A549 (cell line): Measurements from ENCODE around the gene KRTAP5-4.

Experiments
- CTCF ChIP-seq: fragments of >200 bp; sonication (Bioruptor Twin); formaldehyde crosslinking; IDR thresholded peaks from 3 replicates; pipeline ENCODE4 v1.5.1; 2016
- MAX ChIP-seq: IDR thresholded peaks from 2 replicates; pipeline ENCODE4 v1.6.1; 2012
- NPAS2 ChIP-seq: fragments of 250-450 bp; sonication (Bioruptor Pico); IDR thresholded peaks from 2 replicates; pipeline ENCODE4 v1.8.0; 2022; ENCODE audit warnings: mild to moderate bottlenecking, moderate library complexity, borderline replicate concordance
- POLR2A ChIP-seq: IDR thresholded peaks from 2 replicates; pipeline ENCODE4 v1.6.1; 2012; ENCODE audit warnings: mild to moderate bottlenecking, low read length
- POLR2AphosphoS2 ChIP-seq: conservative IDR thresholded peaks from 2 replicates; pipeline ENCODE4 v1.6.1; 2012; ENCODE audit warnings: low read length, improper control_type of control experiment, inconsistent platforms

DNA sequence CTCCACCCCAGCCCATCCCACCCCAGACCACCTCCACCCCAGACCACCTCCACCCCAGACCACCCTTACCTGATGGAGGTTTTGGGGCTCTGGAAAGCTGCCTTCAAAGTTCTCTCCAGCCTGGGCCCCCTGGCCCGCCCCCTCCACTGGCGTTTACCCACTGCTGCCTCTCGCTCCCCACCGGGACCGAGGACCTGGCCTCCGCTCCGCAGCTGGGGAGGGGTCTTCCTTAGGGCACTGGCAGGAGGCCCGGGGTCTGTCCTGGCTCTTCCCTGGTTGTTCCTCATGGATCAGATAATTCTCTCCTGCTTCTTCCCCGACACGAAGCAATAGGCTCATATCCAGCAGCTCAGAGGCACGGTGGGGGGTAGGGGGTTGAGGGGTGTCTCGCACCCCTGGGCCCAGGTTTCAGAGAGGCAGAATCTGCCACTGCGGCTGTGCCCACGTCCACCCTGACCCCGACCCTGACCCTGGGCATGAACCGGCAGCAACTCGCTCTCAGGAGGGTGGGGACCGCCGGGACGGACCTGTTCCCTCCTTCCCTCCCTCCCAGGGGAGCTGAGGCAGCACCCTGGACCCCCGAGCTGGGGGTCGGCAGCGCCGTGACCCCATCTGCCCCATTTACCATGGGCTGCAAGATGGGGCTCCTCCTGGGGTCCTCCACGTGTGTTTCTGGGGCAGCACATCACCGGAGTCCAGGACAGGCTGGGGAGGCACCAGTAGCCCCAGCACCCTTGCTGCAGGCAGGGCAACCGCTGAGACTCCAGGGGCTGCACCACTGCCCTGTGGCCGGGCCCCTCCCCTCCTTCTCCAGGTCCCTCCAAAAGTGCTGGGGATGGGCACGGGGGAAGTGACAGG is 20.6 kb upstream of the KRTAP5-4 start:
- TF ChIP-seq CTCF (no peak), MAX (no peak), POLR2AphosphoS2 (no peak), POLR2A (no peak), NPAS2 (CRISPR knock-in tag) (no peak)
